CD14-positive monocyte (primary cell): Measurements from ENCODE around the gene RANBP10. TPM values are rescaled to one million over a fixed set of nuclear protein-coding genes. Genes with fewer than 3 reads are reported as not detected.
A peak's percentile ranks its signal among the peaks of the same experiment; 100 is the strongest.

Experiments
- DNase-seq, 3 donors: peaks; one replicate each; pipeline ENCODE4 v3.0.0-alpha.2; 2011 to 2022
- H2AFZ ChIP-seq: 2 replicates; pipeline ENCODE4 v1.6.0; 2012; ENCODE audit warnings: mild to moderate bottlenecking, low read depth, low read length, inconsistent platforms; ENCODE audit not compliant: insufficient read depth, poor library complexity, severe bottlenecking
- H3K27ac ChIP-seq, 2 donors: 1 replicate in 1 of 2; 2 replicates in 1 of 2; pipeline ENCODE4 v1.5.1; 2012 to 2013; ENCODE audit warnings: low read length in 2 of 2, control low read depth in 1 of 2, inconsistent platforms in 1 of 2, low read depth in 1 of 2, mild to moderate bottlenecking in 1 of 2
- H3K27me3 ChIP-seq, 2 donors: one replicate each; pipeline versions ENCODE4 v1.6.0 to v1.6.1; 2011 to 2013; ENCODE audit warnings: low read length in 2 of 2; ENCODE audit not compliant: control insufficient read depth in 2 of 2, insufficient read depth in 2 of 2
- H3K36me3 ChIP-seq, 2 donors: replicated peaks in 1 of 2; 1 replicate in 1 of 2; 2 replicates in 1 of 2; pipeline versions ENCODE4 v1.5.1 to v1.6.1; 2012 to 2013; ENCODE audit warnings: low read length in 2 of 2, control low read depth in 1 of 2, inconsistent platforms in 1 of 2, mild to moderate bottlenecking in 1 of 2; ENCODE audit not compliant: insufficient read depth in 2 of 2, control insufficient read depth in 1 of 2
- H3K4me1 ChIP-seq, 2 donors: 1 replicate in 1 of 2; 2 replicates in 1 of 2; pipeline versions ENCODE4 v1.5.1 to v1.6.1; 2012 to 2013; ENCODE audit warnings: low read length in 2 of 2, control low read depth in 1 of 2, inconsistent platforms in 1 of 2, mild to moderate bottlenecking in 1 of 2, moderate library complexity in 1 of 2; ENCODE audit not compliant: insufficient read depth in 2 of 2, control insufficient read depth in 1 of 2
- H3K4me2 ChIP-seq: replicated peaks from 2 replicates; pipeline ENCODE3; 2012; ENCODE audit warnings: low read length, moderate library complexity, mild to moderate bottlenecking; ENCODE audit not compliant: poor library complexity, severe bottlenecking; ENCODE audit errors: extremely low read depth
- H3K4me3 ChIP-seq, 3 experiments: fragments of 200-600 bp in 1 of 3; sonication (generic) in 1 of 3; replicated peaks in 1 of 3; 1 replicate in 2 of 3; 2 replicates in 1 of 3; pipeline ENCODE4 v1.5.1; 2011 to 2013; ENCODE audit warnings: low read length in 3 of 3, mild to moderate bottlenecking in 3 of 3, control low read depth in 2 of 3, low read depth in 2 of 3, inconsistent platforms in 1 of 3, moderate library complexity in 1 of 3
- H3K79me2 ChIP-seq: 2 replicates; pipeline ENCODE4 v1.6.0; 2012; ENCODE audit warnings: mild to moderate bottlenecking, control low read depth, inconsistent platforms, low read length, moderate library complexity; ENCODE audit not compliant: insufficient read depth
- H3K9ac ChIP-seq: 2 replicates; pipeline ENCODE4 v1.6.0; 2017; ENCODE audit warnings: low read length, mild to moderate bottlenecking; ENCODE audit not compliant: insufficient read depth, poor library complexity, severe bottlenecking
- H3K9me3 ChIP-seq, 2 donors: replicated peaks in 1 of 2; 1 replicate in 1 of 2; 2 replicates in 1 of 2; pipeline versions ENCODE4 v1.5.1 to v1.6.1; 2012 to 2013; ENCODE audit warnings: low read length in 2 of 2, control low read depth in 1 of 2; ENCODE audit not compliant: control insufficient read depth in 1 of 2, insufficient read depth in 1 of 2
- H4K20me1 ChIP-seq: 2 replicates; pipeline ENCODE4 v1.6.0; 2012; ENCODE audit warnings: mild to moderate bottlenecking, low read length, control low read depth, moderate library complexity; ENCODE audit not compliant: insufficient read depth
- H3K27ac Mint-ChIP-seq, 7 donors: one replicate each; pipeline ENCODE4 v1.8.0; 2020; ENCODE audit warnings: mild to moderate bottlenecking in 7 of 7, mixed read lengths in 7 of 7, moderate library complexity in 6 of 7, inconsistent platforms in 2 of 7
- H3K27me3 Mint-ChIP-seq, 3 donors: one replicate each; pipeline ENCODE4 v1.8.0; 2021 to 2022; ENCODE audit warnings: low read depth in 3 of 3, mild to moderate bottlenecking in 3 of 3, mixed read lengths in 3 of 3, moderate library complexity in 3 of 3, inconsistent platforms in 1 of 3
- H3K36me3 Mint-ChIP-seq, 2 donors: one replicate each; pipeline ENCODE4 v1.8.0; 2020; ENCODE audit warnings: mixed read lengths in 2 of 2, inconsistent platforms in 1 of 2, mild to moderate bottlenecking in 1 of 2
- H3K4me1 Mint-ChIP-seq: one replicate; pipeline ENCODE4 v1.8.0; 2020; ENCODE audit warnings: mild to moderate bottlenecking, mixed read lengths
- H3K4me3 Mint-ChIP-seq, 2 donors: one replicate each; pipeline ENCODE4 v1.8.0; 2020; ENCODE audit warnings: mild to moderate bottlenecking in 2 of 2, mixed read lengths in 2 of 2, moderate library complexity in 1 of 2
- H3K9me3 Mint-ChIP-seq, 7 donors: one replicate each; pipeline ENCODE4 v1.8.0; 2020 to 2022; ENCODE audit warnings: mixed read lengths in 7 of 7, mild to moderate bottlenecking in 6 of 7, moderate library complexity in 6 of 7, inconsistent platforms in 2 of 7
- CTCF ChIP-seq: fragments of 200-600 bp; IDR thresholded peaks from one replicate; pipeline ENCODE4 v1.8.0; 2022; ENCODE audit warnings: antibody characterized with exemption, mild to moderate bottlenecking
- WGBS: methylation state at CpG from one replicate; pipeline ENCODE4 v1.1.5; 2013; ENCODE audit warnings: missing lambda C conversion rate; ENCODE audit not compliant: insufficient coverage; 5-methylcytosine and 5-hydroxymethylcytosine counted together
- intact Hi-C, 2 donors: fragments of 100-400 bp; cut with micrococcal nuclease; formaldehyde crosslinking; loops; one replicate each; pipeline versions ENCODE4 v1.15.0 to v1.15.1; 2023
- polyA plus RNA-seq, 3 donors: library from polyadenylated mRNA; depleted of rRNA in 1 of 3; unstranded in 2 of 3; stranded (reverse) in 1 of 3; fragments of 300-500 nt in 2 of 3; fragments of >200 nt in 1 of 3; fragmentation: Illumina TruSeq in 2 of 3; gene quantifications; 1 replicate in 2 of 3; 2 replicates in 1 of 3; pipeline ENCODE4 v1.2.3, GENCODE V29; 2012 to 2021

RANBP10 gene
- polyA plus RNA-seq, 3 donors: 6.4 to 16.7 (median 6.6) TPM

- Histone ChIP-seq H3K9me3 (no peaks in the 10 kb centered on the region), H3K4me1 (peaks cover 20 to 29% of the 10 kb centered on the region in 2 donors)
- no peak for DNase-seq
Measured at GRCh38 chr16:67801883-67802282, 4.5 kb downstream of the RANBP10 start.

GRCh38 chr16:67801241-67801640 is 5.1 kb downstream of the RANBP10 start:
- peaks cover 68% of the 10 kb centered on the region for H3K79me2 ChIP-seq
- peaks cover 51% of the 10 kb centered on the region for H4K20me1 ChIP-seq
- no peak overlapping the region for H2AFZ ChIP-seq
- DNase-seq: no peak
- H3K9ac ChIP-seq: no peak overlapping the region
- no peak overlapping the region for H3K4me2 ChIP-seq
- H3K27ac ChIP-seq: peak overlapping the region in 1 of 2 donors; percentile 4
- peaks cover 20 to 28% of the 10 kb centered on the region in 2 donors for H3K4me1 ChIP-seq
- no peak for TF ChIP-seq CTCF
- no CpG with 5 or more reads among the region's 1 CpG for WGBS
- no peak overlapping the region for H3K4me3 Mint-ChIP-seq
- peaks cover 31 to 64% of the 10 kb centered on the region in 2 donors for H3K36me3 ChIP-seq
- peaks cover 47 to 73% of the 10 kb centered on the region in 2 donors for H3K36me3 Mint-ChIP-seq
- no peak overlapping the region for H3K4me3 ChIP-seq
- H3K27me3 Mint-ChIP-seq: no peaks in the 10 kb centered on the region
- intact Hi-C loops: loop anchor here in 1 of 2 donors (10.0 kb wide), 1 partner anchor 136 kb away; the partner anchor contains the start of genes ACD, C16orf86, ENKD1 and PARD6A
- peaks cover 38% of the 10 kb centered on the region for H3K4me1 Mint-ChIP-seq
- H3K9me3 ChIP-seq: no peaks in the 10 kb centered on the region
- peaks cover 0 to 1% (median 0%) of the 10 kb centered on the region in 7 donors for H3K9me3 Mint-ChIP-seq
- H3K27me3 ChIP-seq: no peaks in the 10 kb centered on the region
- H3K27ac Mint-ChIP-seq: no peak overlapping the region

More at GRCh38 chr16:67801883-67802282, 4.5 kb downstream of the RANBP10 start:
- Mint-ChIP-seq H3K4me1 (peaks cover 37% of the 10 kb centered on the region), H3K36me3 (peaks cover 42 to 69% of the 10 kb centered on the region in 2 donors), H3K4me3 (no peak overlapping the region), H3K9me3 (peaks cover 0 to under 1% (median 0%) of the 10 kb centered on the region in 7 donors), H3K27me3 (no peaks in the 10 kb centered on the region), H3K27ac (peak overlapping the region in 2 of 7 donors; percentile 42 to 46)
- Histone ChIP-seq H3K4me2 (no peak overlapping the region), H3K36me3 (peaks cover 30 to 58% of the 10 kb centered on the region in 2 donors), H3K27me3 (no peaks in the 10 kb centered on the region), H3K79me2 (peaks cover 63% of the 10 kb centered on the region), H3K27ac (no peak overlapping the region), H2AFZ (no peak overlapping the region), H3K4me3 (no peak overlapping the region), H4K20me1 (peaks cover 44% of the 10 kb centered on the region), H3K9ac (no peak overlapping the region)
- no CpG with 5 or more reads among the region's 2 CpGs for WGBS
- intact Hi-C loops: loop anchor here in 1 of 2 donors (10.0 kb wide), 1 partner anchor 137 kb away; the partner anchor contains the start of genes ACD, C16orf86, ENKD1 and PARD6A
- no peak for TF ChIP-seq CTCF
